HepG2 (cell line): ENCODE results near the gene MTR. TPM values are rescaled to one million over a fixed set of nuclear protein-coding genes. Genes with fewer than 3 reads are reported as not detected.

Source experiments
- AFF4 ChIP-seq: sonication (generic); formaldehyde crosslinking; IDR thresholded peaks from 2 replicates; pipeline ENCODE4 v1.4.0; 2020; ENCODE audit warnings: missing genetic modification reagents
- ETS1 ChIP-seq: sonication (generic); formaldehyde crosslinking; IDR thresholded peaks from 2 replicates; pipeline ENCODE4 v1.4.0; 2020; ENCODE audit warnings: missing genetic modification reagents
- EZH2 ChIP-seq: conservative IDR thresholded peaks from 2 replicates; pipeline ENCODE4 v1.6.1; 2012; ENCODE audit warnings: mild to moderate bottlenecking, low read depth, low read length, moderate library complexity
- FOXP4 ChIP-seq: sonication (generic); formaldehyde crosslinking; IDR thresholded peaks from 2 replicates; pipeline ENCODE4 v1.4.0; 2020; ENCODE audit warnings: missing genetic modification reagents
- HDAC2 ChIP-seq: sonication (generic); formaldehyde crosslinking; IDR thresholded peaks from 2 replicates; pipeline ENCODE4 v1.4.0; 2020; ENCODE audit warnings: missing genetic modification reagents
- HNF1A ChIP-seq, 2 experiments: sonication (generic) in 1 of 2; formaldehyde crosslinking in 1 of 2; IDR thresholded peaks; 2 replicates each; pipeline versions ENCODE4 v1.4.0 to v1.6.1; 2016 to 2020; ENCODE audit warnings: borderline replicate concordance in 1 of 2, low read depth in 1 of 2, mild to moderate bottlenecking in 1 of 2, missing genetic modification reagents in 1 of 2
- HNRNPH1 ChIP-seq: fragments of 200-400 bp; formaldehyde crosslinking; optimal IDR thresholded peaks from 2 replicates; pipeline ENCODE3; 2017; ENCODE audit warnings: mild to moderate bottlenecking, low read depth, low read length
- KLF6 ChIP-seq: IDR thresholded peaks from 2 replicates; pipeline ENCODE4 v1.8.0; 2016; ENCODE audit warnings: missing biosample characterization, missing genetic modification reagents
- LCORL ChIP-seq, 2 experiments: fragments of 450-650 bp in 1 of 2; sonication (generic) in 1 of 2; formaldehyde crosslinking in 1 of 2; IDR thresholded peaks; 2 replicates each; pipeline versions ENCODE4 v1.5.0 to v1.6.1; 2017 to 2020; ENCODE audit warnings: antibody characterized with exemption in 1 of 2, missing genetic modification reagents in 1 of 2
- SOX6 ChIP-seq, 2 experiments: fragments of 450-650 bp in 1 of 2; sonication (generic) in 1 of 2; formaldehyde crosslinking in 1 of 2; IDR thresholded peaks; 2 replicates each; pipeline versions ENCODE4 v1.4.0 to v1.6.1; 2017 to 2020; ENCODE audit warnings: antibody characterized with exemption in 1 of 2, mild to moderate bottlenecking in 1 of 2, missing genetic modification reagents in 1 of 2
- SRF ChIP-seq: IDR thresholded peaks from 2 replicates; pipeline ENCODE4 v1.6.1; 2011; ENCODE audit warnings: mild to moderate bottlenecking, low read depth, low read length, moderate library complexity
- TGIF2 ChIP-seq: IDR thresholded peaks from 2 replicates; pipeline ENCODE4 v1.6.1; 2016; ENCODE audit warnings: control low read depth, missing compliant biosample characterization
- ZNF264 ChIP-seq: sonication (generic); formaldehyde crosslinking; IDR thresholded peaks from 2 replicates; pipeline ENCODE4 v1.4.0; 2020; ENCODE audit warnings: missing genetic modification reagents
- ZNF550 ChIP-seq: sonication (generic); formaldehyde crosslinking; IDR thresholded peaks from 2 replicates; pipeline ENCODE4 v1.4.0; 2020; ENCODE audit warnings: mild to moderate bottlenecking, missing genetic modification reagents, borderline replicate concordance
- ZNF564 ChIP-seq: sonication (generic); formaldehyde crosslinking; IDR thresholded peaks from 2 replicates; pipeline ENCODE4 v1.8.1; 2023; ENCODE audit warnings: mild to moderate bottlenecking, missing genetic modification reagents
- ZNF773 ChIP-seq: sonication (generic); formaldehyde crosslinking; IDR thresholded peaks from 2 replicates; pipeline ENCODE4 v1.4.0; 2020; ENCODE audit warnings: missing genetic modification reagents, borderline replicate concordance
- polyA plus RNA-seq, 8 experiments: library from polyadenylated mRNA; depleted of rRNA in 3 of 8; stranded (reverse) in 7 of 8; unstranded in 1 of 8; fragments of >200 nt; fragmentation: Illumina TruSeq in 4 of 8; extraction: Trizol in 4 of 8; gene quantifications; 2 replicates each; pipeline versions ENCODE4 v1.2.1 to v1.2.3, GENCODE V29; 2011 to 2016; ENCODE audit warnings: low read depth in 4 of 8, missing spikeins in 1 of 8, mixed read lengths in 1 of 8; ENCODE audit not compliant: insufficient read depth in 1 of 8
- total RNA-seq, 5 experiments: library from RNA; depleted of rRNA; stranded (reverse); fragments of >200 nt; fragmentation: Illumina TruSeq; extraction: Trizol; gene quantifications; 2 replicates each; pipeline ENCODE4 v1.2.3, GENCODE V29; 2016; ENCODE audit warnings: low read depth in 1 of 5

MTR gene
- total and polyA plus RNA-seq, 2 of the 13 experiments (the other 11 are each of a cell fraction or from before 2014, with no cell fraction given), result 16.3 to 36.1 TPM

- TF ChIP-seq HNRNPH1 (no peak), HNF1A (IDR thresholded peaks at IDR 0.05; ENCODE audit: low read depth) (peak; percentile 94), HNF1A (CRISPR knock-in tag; IDR thresholded peaks at IDR 0.05; ENCODE audit: borderline replicate concordance) (peak; percentile 97), ZNF564 (CRISPR knock-in tag) (peak; percentile 42; the same call in 1 of the 2 replicates), SRF (0 out of 2 replicates have a peak, but pooled peaks have one; percentile 1), AFF4 (CRISPR knock-in tag) (no peak), FOXP4 (peak; percentile 94), ZNF773 (CRISPR knock-in tag) (no peak), EZH2 (no peak), HDAC2 (CRISPR knock-in tag) (peak; percentile 74; the same call in 1 of the 2 replicates), KLF6 (no peak), LCORL (IDR thresholded peaks at IDR 0.05) (0 out of 2 replicates have a peak, but pooled peaks have one; percentile 14), LCORL (CRISPR knock-in tag; IDR thresholded peaks at IDR 0.05) (peak; percentile 77), ETS1 (CRISPR knock-in tag) (no peak), TGIF2 (CRISPR knock-in tag) (no peak), SOX6 (IDR thresholded peaks at IDR 0.05) (no peak), SOX6 (CRISPR knock-in tag; IDR thresholded peaks at IDR 0.05) (peak; percentile 96), ZNF550 (CRISPR knock-in tag) (no peak), ZNF264 (CRISPR knock-in tag) (peak; percentile 80)
Measured at GRCh38 chr1:236862615-236863211, 67.6 kb downstream of the MTR start (continued).
